ENCODE data around the gene ACYP1.

ACYP1 gene

GRCh38 chr14:75063491-75064204 is at the start of gene ACYP1:
Gene ACYP1 (minus strand): TSS chr14:75064024. CDS start chr14:75063553, 471 bp downstream.
- DNase-seq (ENCODE audit: low read depth): peak; percentile 83

GRCh38 chr14:75109877-75110276 is 46.1 kb upstream of the ACYP1 start:
- no peak for DNase-seq (ENCODE audit: low read depth)

GRCh38 chr14:75107186-75107585 is 43.4 kb upstream of the ACYP1 start:
- no peak for DNase-seq (ENCODE audit: low read depth)

GRCh38 chr14:75101491-75101890 is 37.7 kb upstream of the ACYP1 start:
- DNase-seq (ENCODE audit: low read depth): no peak

- no peak for DNase-seq (ENCODE audit: low read depth)
Observed at GRCh38 chr14:75098682-75099081, 34.9 kb upstream of the ACYP1 start.

GRCh38 chr14:75098212-75098611 is 34.4 kb upstream of the ACYP1 start:
- DNase-seq (ENCODE audit: low read depth): no peak

GRCh38 chr14:75096959-75097358 is 33.1 kb upstream of the ACYP1 start:
- DNase-seq (ENCODE audit: low read depth): no peak

- DNase-seq (ENCODE audit: low read depth): no peak
Observed at GRCh38 chr14:75095690-75096089, 31.9 kb upstream of the ACYP1 start.

GRCh38 chr14:75094896-75095295 is 31.1 kb upstream of the ACYP1 start:
- no peak for DNase-seq (ENCODE audit: low read depth)

GRCh38 chr14:75092698-75093097 is 28.9 kb upstream of the ACYP1 start:
- DNase-seq (ENCODE audit: low read depth): no peak

GRCh38 chr14:75091251-75091650 is 27.4 kb upstream of the ACYP1 start:
- no peak for DNase-seq (ENCODE audit: low read depth)

GRCh38 chr14:75090353-75090752 is 26.5 kb upstream of the ACYP1 start:
- no peak for DNase-seq (ENCODE audit: low read depth)

- peak; percentile 12 for DNase-seq (ENCODE audit: low read depth)
Observed at GRCh38 chr14:75088566-75089373, 24.9 kb upstream of the ACYP1 start.

- DNase-seq (ENCODE audit: low read depth): no peak
Observed at GRCh38 chr14:75088153-75088552, 24.3 kb upstream of the ACYP1 start.

- no peak for DNase-seq (ENCODE audit: low read depth)
Observed at GRCh38 chr14:75084513-75084912, 20.7 kb upstream of the ACYP1 start.

GRCh38 chr14:75083271-75083670 is 19.4 kb upstream of the ACYP1 start:
- DNase-seq (ENCODE audit: low read depth): no peak

GRCh38 chr14:75081660-75082229 is 17.9 kb upstream of the ACYP1 start:
- no peak for DNase-seq (ENCODE audit: low read depth)

GRCh38 chr14:75079521-75079920 is 15.7 kb upstream of the ACYP1 start:
- no peak for DNase-seq (ENCODE audit: low read depth)

GRCh38 chr14:75077794-75078193 is 14.0 kb upstream of the ACYP1 start:
- DNase-seq (ENCODE audit: low read depth): no peak

GRCh38 chr14:75070383-75070782 is 6.6 kb upstream of the ACYP1 start:
- DNase-seq (ENCODE audit: low read depth): no peak

- no peak for DNase-seq (ENCODE audit: low read depth)
Observed at GRCh38 chr14:75069811-75070145, 6.0 kb upstream of the ACYP1 start.

GRCh38 chr14:75069121-75069810 is 5.4 kb upstream of the ACYP1 start, which contains the start of gene ZC2HC1C:
Gene ZC2HC1C (plus strand): TSS chr14:75069641. CDS start chr14:75070574, 933 bp downstream.
- DNase-seq (ENCODE audit: low read depth): no peak
